NCI-H2107 (cell line): ENCODE results near the gene CRYAA.
"Not testable (repeated sequence)": the region's sequence is repeated elsewhere in the genome, so short reads cannot be mapped to it uniquely, and the experiment has no call there.

Source experiments
- DNase-seq: peaks from one replicate; lab custom pipeline; 2025; lab: John Stamatoyannopoulos, UW

Gene CRYAA

GRCh38 chr21:43168708-43169107 is at the start of gene CRYAA:
Gene CRYAA (plus strand): TSS chr21:43169008. CDS start chr21:43169100, 92 bp downstream.
- not testable (repeated sequence) for DNase-seq

DNA sequence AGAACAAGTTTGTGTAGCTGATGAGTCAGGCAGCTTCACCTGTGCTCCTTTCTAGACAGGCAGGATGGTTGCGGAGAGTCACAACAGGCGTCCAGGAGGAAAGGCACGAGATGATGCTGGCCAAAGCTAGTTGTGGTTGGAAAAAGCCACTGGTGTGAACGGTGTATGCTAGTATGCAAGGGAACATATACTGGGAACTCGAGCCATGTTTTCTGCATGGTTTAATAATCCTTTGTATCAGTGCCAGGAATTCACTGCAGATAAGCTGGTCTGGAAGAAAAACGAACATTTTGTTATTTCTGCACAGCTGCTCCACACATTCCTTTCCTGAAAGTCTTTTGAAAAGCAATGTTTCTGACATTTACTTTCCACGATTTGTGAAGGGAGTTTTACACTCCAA is 38.7 kb upstream of the CRYAA start:
- DNase-seq, result not testable (repeated sequence)

GRCh38 chr21:43134520-43134919 is 34.3 kb upstream of the CRYAA start:
- DNase-seq, result not testable (repeated sequence)

- DNase-seq, result not testable (repeated sequence)
Observed at GRCh38 chr21:43138944-43139343, 29.9 kb upstream of the CRYAA start.

DNA sequence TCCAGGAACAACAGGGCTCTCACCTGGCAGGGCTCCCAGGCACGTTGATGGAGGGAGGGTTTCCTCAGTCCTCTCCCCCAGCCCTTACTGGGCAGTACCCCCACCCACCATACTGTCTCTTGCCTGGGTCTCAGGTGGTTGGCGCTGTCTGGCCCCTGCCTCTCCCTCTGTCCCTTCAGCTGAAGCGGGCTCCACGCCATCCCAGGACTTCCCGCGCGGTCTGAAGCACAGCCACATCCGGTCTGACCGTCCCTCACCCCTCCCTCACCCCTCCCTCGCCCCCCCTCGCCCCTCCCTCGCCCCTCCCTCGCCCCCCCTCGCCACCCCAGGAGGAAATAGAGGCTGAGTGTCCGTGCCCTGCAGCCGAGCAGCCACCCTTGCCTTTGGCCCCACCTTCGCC is 27.4 kb upstream of the CRYAA start:
- not testable (repeated sequence) for DNase-seq

- DNase-seq, result not testable (repeated sequence)
Observed at GRCh38 chr21:43146637-43147036, 22.2 kb upstream of the CRYAA start.

DNA sequence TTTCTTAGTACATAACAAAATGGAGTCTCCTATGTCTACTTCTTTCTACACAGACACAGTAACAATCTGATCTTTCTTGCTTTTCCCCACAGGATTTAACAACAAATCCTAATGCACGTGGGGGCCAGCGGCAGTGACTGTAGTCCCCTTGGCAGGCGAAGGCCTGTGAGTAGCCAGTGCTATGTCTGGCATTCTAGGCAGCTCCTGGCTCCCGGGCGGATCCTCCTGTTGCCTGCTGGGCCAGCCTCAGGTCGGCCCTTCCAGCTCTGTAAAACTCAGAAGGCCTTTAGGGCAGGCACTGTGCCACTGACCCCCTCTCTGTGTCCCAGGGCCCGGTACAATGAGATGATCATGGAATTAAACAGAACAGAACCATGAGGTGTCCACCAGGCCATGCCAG is 20.8 kb upstream of the CRYAA start:
- DNase-seq, result not testable (repeated sequence)

DNA sequence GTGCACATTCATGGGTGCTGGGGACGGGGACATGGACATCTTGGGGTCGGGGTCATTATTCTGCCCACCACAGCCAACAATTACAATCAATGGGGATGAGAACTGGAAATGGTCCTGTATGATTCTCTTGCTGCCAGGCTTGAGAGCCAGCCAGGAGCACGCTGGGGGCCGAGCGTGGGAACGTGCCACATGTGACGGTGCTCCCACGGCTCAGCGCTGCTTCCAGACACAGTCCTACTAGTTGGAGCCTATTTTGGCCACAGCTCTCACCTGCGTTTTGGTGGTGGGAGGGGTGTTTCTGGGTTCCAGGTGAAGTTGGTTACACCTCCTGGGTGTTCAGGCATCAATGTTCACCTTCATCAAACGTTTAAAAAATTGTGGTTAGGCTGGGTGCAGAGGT is 19.5 kb upstream of the CRYAA start:
- not testable (repeated sequence) for DNase-seq

DNA sequence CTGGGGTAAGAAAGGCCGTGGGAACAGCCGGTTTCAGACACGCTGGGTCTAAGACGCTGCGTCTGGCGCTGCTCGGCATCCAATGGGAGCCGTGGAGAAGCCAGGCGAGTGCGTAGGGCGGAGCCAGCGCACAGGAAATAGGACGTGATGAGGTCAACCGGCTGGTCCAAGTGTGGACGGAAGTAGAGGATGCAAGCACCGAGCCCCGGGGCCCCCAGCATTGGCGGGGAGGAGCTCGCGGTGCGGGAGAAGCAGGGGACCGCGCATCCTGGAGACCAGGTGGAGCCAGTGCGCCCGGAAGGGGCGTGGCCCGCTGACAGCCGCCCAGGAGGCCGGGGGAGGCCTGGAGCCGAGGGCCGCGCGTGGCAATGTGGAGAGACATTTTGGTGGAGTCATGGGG is 15.2 kb upstream of the CRYAA start:
- DNase-seq, result not testable (repeated sequence)

DNA sequence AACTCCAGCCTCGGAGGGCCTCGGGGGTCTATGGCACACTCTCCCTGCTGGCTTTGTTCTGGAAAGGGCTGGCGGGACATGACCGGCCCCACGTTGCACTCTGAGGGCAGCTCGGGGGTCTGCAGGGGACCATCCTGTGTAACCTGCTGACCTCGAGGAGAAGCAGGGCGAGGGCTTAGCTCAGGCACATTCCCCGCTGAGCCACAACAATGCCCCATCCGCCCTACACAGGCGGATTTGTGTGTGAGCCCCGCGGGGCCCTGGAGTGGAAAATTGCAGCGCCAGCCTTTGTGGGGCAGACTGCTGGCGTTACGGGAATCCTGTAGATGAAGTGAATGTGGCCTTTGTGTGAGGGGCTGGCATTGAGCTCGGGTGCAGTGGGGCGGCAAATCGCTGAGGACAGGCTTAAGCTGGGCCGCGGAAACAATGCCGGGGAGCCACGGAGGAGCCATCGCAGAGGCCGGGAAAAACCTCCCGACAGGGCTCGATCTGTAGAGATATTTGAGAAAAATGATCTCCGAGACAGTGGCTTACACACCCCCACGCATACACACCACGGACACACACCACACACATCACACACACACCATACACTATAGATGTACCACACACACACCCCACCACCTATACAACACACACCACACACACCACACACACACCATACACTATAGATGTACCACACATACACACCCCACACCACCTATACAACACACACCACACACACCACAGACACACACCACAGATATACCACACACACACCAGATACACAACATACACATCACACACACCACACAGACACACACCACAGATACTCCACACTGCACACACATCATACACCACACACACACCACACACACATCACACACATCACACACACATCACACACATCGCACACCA is 9.3 kb upstream of the CRYAA start:
- not testable (repeated sequence) for DNase-seq

DNA sequence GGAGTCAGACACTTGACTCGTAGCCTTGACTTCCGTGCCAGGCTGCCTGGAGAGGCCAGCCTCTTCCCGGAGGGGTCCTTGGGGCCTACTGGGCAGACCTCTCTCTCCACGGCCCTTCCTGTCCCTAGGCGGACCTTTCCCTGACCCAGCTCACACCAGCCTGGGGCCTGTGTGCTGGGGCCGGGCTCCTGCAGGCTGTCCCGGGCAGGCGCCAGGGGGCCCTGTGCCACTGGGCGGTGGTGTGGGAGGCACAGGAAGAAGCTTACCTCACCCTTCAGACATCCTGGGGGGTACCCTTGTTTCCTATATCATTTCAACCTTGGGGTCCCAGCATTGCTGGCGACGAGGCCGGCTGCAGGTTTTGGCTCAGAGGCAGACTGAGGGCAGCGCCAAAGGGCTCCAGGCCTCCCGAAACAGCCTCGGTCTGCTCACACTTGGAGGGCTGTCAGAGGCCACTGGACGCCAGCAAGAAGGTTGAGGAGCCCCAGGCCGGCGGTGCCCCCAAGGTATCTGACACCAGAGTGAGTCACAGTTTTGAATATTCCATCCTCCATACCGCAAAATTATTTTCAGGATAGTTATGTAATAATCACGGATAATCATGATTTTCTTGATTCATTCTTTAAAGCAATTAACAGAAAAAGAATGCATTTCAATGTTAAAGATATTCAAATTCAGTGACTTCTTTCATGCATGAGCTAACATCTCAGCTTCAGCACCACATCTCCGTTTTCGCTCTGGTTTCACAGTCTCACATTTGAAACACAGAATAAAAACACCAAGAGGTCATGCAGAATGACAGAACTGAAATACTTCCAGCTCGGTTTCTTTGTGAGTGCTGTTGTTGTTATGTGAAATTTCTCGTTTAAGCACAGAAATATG is 6.7 kb upstream of the CRYAA start:
- not testable (repeated sequence) for DNase-seq

- not testable (repeated sequence) for DNase-seq
Observed at GRCh38 chr21:43162708-43163205, 6.1 kb upstream of the CRYAA start.

GRCh38 chr21:43164823-43165222 is 4.0 kb upstream of the CRYAA start:
- DNase-seq, result not testable (repeated sequence)

- not testable (repeated sequence) for DNase-seq
Observed at GRCh38 chr21:43165734-43166133, 3.1 kb upstream of the CRYAA start.

GRCh38 chr21:43169230-43169886 is 550 bp downstream of the CRYAA start:
- DNase-seq, result not testable (repeated sequence)

DNA sequence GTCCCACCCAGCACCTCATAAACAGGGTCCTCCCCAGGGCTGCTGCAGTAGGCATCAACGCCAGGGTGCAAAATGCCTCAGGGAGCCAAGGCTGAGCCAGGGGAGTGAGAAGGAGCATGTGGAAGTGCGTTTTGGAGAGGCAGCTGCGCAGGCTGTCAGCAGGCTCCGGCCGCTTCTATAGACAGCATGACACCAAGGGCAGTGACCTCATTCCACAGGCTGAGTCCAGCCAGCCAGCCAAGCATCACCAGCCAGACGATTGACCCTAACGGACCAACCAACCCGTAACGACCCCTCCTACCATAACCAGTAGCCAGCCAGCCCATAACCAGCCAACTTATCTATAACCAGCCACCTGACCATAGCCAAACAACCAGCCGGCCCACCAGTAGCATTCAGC is 1.1 kb downstream of the CRYAA start:
- not testable (repeated sequence) for DNase-seq

GRCh38 chr21:43172812-43173211 is 4.0 kb downstream of the CRYAA start:
- DNase-seq, result not testable (repeated sequence)

DNA sequence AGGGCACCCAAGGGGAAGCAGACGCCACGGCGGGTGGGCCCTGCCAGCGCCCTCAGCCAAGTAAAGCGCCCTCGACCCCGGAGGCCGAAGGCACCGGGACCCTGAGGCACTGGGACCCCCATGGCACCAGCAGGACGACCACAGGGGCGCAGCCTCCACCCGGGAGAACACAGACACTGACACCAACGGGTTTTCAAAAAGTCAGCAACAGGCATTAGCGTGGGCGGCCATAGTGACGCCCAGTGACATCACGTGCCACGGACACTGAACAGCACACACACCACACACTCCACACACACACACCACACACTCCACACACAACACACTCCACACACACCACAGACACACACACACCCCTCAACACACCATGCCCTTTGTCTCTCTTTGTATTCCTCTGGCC is 4.6 kb downstream of the CRYAA start:
- DNase-seq, result not testable (repeated sequence)

- DNase-seq, result not testable (repeated sequence)
Observed at GRCh38 chr21:43173930-43174329, 5.1 kb downstream of the CRYAA start.

DNA sequence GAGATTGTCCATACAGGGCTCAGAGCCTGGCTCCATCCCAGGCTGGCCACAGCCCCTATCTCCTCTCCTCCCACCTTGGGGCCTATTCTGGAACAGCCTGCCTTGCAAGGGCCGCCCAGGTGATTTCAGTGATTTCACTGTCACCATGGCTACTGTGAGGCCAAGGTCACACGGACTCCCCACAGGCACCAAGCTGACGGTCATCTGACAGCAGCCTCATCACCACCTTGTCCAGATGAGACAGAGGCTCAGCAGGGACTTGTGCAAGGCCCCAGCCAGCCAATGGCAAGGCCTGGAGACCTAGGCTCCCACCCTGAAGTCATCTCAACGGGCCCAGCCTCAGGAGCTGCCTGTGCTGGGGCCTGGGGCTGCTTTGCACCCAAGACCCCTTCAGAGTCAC is 6.2 kb downstream of the CRYAA start:
- DNase-seq, result not testable (repeated sequence)

- DNase-seq, result not testable (repeated sequence)
Observed at GRCh38 chr21:43176621-43177020, 7.8 kb downstream of the CRYAA start.
